ENCODE data around the gene GPR137C.
A peak's percentile ranks its signal among the peaks of the same experiment; 100 is the strongest.
"Not testable (repeated sequence)": the region's sequence is repeated elsewhere in the genome, so short reads cannot be mapped to it uniquely, and the experiment has no call there.

The GPR137C gene

GRCh38 chr14:52563120-52563519, 10.5 kb downstream of the GPR137C start:
- peak; percentile 27 for DNase-seq (ENCODE audit: low spot score)

GRCh38 chr14:52568454-52568853, 15.8 kb downstream of the GPR137C start:
- not testable (repeated sequence) for DNase-seq (ENCODE audit: low spot score)

GRCh38 chr14:52575858-52576257, 23.2 kb downstream of the GPR137C start:
- no peak for DNase-seq (ENCODE audit: low spot score)

GRCh38 chr14:52583544-52583943, 30.9 kb downstream of the GPR137C start:
- DNase-seq (ENCODE audit: low spot score) = no peak

GRCh38 chr14:52589646-52590045, 37.0 kb downstream of the GPR137C start:
- no peak for DNase-seq (ENCODE audit: low spot score)

- DNase-seq (ENCODE audit: low spot score) = no peak
These were observed 37.7 kb downstream of the GPR137C start for GRCh38 chr14:52590318-52590717.

GRCh38 chr14:52596320-52596719, 43.7 kb downstream of the GPR137C start:
- DNase-seq (ENCODE audit: low spot score) = no peak

GRCh38 chr14:52596861-52597260, 44.2 kb downstream of the GPR137C start:
- DNase-seq (ENCODE audit: low spot score) = no peak

GRCh38 chr14:52598568-52598967, 45.9 kb downstream of the GPR137C start:
- DNase-seq (ENCODE audit: low spot score) = no peak

- DNase-seq (ENCODE audit: low spot score) = no peak
These were observed 47.3 kb downstream of the GPR137C start for GRCh38 chr14:52599974-52600373.

GRCh38 chr14:52602131-52602530, 49.5 kb downstream of the GPR137C start:
- DNase-seq (ENCODE audit: low spot score) = no peak

- DNase-seq (ENCODE audit: low spot score) = no peak
These were observed 54.4 kb downstream of the GPR137C start for GRCh38 chr14:52607061-52607460.

GRCh38 chr14:52609445-52610044, 56.9 kb downstream of the GPR137C start:
- DNase-seq (ENCODE audit: low spot score) = no peak

GRCh38 chr14:52610187-52610586, 57.6 kb downstream of the GPR137C start:
- DNase-seq (ENCODE audit: low spot score) = no peak

GRCh38 chr14:52618602-52619001, 66.0 kb downstream of the GPR137C start:
- no peak for DNase-seq (ENCODE audit: low spot score)

- DNase-seq (ENCODE audit: low spot score) = no peak
These were observed 67.1 kb downstream of the GPR137C start for GRCh38 chr14:52619687-52620086.

GRCh38 chr14:52640137-52640536, 87.5 kb downstream of the GPR137C start:
- no peak for DNase-seq (ENCODE audit: low spot score)

GRCh38 chr14:52641745-52642144, 89.1 kb downstream of the GPR137C start:
- DNase-seq (ENCODE audit: low spot score) = no peak

GRCh38 chr14:52649511-52649910, 96.9 kb downstream of the GPR137C start:
- DNase-seq (ENCODE audit: low spot score) = no peak

- no peak for DNase-seq (ENCODE audit: low spot score)
These were observed 98.1 kb downstream of the GPR137C start for GRCh38 chr14:52650774-52651173.

- DNase-seq (ENCODE audit: low spot score) = no peak
These were observed 104.3 kb downstream of the GPR137C start for GRCh38 chr14:52656905-52657304.

GRCh38 chr14:52660325-52660724, 107.7 kb downstream of the GPR137C start:
- no peak for DNase-seq (ENCODE audit: low spot score)

- DNase-seq (ENCODE audit: low spot score) = no peak
These were observed 108.2 kb downstream of the GPR137C start for GRCh38 chr14:52660832-52661231.

- no peak for DNase-seq (ENCODE audit: low spot score)
These were observed 108.7 kb downstream of the GPR137C start for GRCh38 chr14:52661314-52661713.

- no peak for DNase-seq (ENCODE audit: low spot score)
These were observed 111.2 kb downstream of the GPR137C start for GRCh38 chr14:52663850-52664249.

Measured in AG08396 (cell line).